Large intestine (tissue), 3 donors: ENCODE measurements around the gene CATSPERD. TPM values are rescaled to one million over a fixed set of nuclear protein-coding genes. Genes with fewer than 3 reads are reported as not detected.
"Not testable (repeated sequence)": the region's sequence is repeated elsewhere in the genome, so short reads cannot be mapped to it uniquely, and the experiment has no call there.

ENCODE experiments used
- DNase-seq, 2 donors: peaks; one replicate each; pipeline versions ENCODE4 v3.0.0 to v3.0.0-alpha.2; 2013
- H3K27ac ChIP-seq: one replicate; pipeline ENCODE4 v1.5.1; 2013; ENCODE audit warnings: low read length
- H3K27me3 ChIP-seq: 2 replicates; pipeline ENCODE4 v1.6.1; 2013; ENCODE audit warnings: low read length; ENCODE audit not compliant: control insufficient read depth, insufficient read depth
- H3K36me3 ChIP-seq: 2 replicates; pipeline ENCODE4 v1.6.1; 2013; ENCODE audit warnings: low read length; ENCODE audit not compliant: control insufficient read depth, insufficient read depth
- H3K4me1 ChIP-seq: one replicate; pipeline ENCODE4 v1.6.1; 2013; ENCODE audit warnings: low read length; ENCODE audit not compliant: control insufficient read depth, insufficient read depth
- H3K4me3 ChIP-seq: one replicate; pipeline ENCODE4 v1.5.1; 2013; ENCODE audit warnings: low read length
- H3K9me3 ChIP-seq: one replicate; pipeline ENCODE4 v1.6.1; 2013; ENCODE audit warnings: mild to moderate bottlenecking, low read depth, low read length, moderate library complexity; ENCODE audit not compliant: control insufficient read depth
- WGBS: methylation state at CpG from one replicate; pipeline ENCODE4 v1.1.5; 2013; ENCODE audit warnings: low lambda C conversion rate; ENCODE audit not compliant: insufficient coverage; 5-methylcytosine and 5-hydroxymethylcytosine counted together
- polyA plus RNA-seq: library from polyadenylated mRNA; unstranded; fragments of 120-200 nt; gene quantifications from one replicate; pipeline ENCODE4 v1.2.1, GENCODE V29; 2013

CATSPERD gene
- polyA plus RNA-seq, 1 donor = not detected

GRCh38 chr19:5778402-5778801 is 58.0 kb downstream of the CATSPERD start:
- no peaks in the 10 kb centered on the region for H3K9me3 ChIP-seq
- H3K36me3 ChIP-seq = no peaks in the 10 kb centered on the region
- H3K27me3 ChIP-seq = no peaks in the 10 kb centered on the region
- no peak overlapping the region for H3K4me3 ChIP-seq
- H3K4me1 ChIP-seq = no peaks in the 10 kb centered on the region
- no CpG with 5 or more reads among the region's 17 CpGs for WGBS
- no peak for DNase-seq
- no peak overlapping the region for H3K27ac ChIP-seq

DNA sequence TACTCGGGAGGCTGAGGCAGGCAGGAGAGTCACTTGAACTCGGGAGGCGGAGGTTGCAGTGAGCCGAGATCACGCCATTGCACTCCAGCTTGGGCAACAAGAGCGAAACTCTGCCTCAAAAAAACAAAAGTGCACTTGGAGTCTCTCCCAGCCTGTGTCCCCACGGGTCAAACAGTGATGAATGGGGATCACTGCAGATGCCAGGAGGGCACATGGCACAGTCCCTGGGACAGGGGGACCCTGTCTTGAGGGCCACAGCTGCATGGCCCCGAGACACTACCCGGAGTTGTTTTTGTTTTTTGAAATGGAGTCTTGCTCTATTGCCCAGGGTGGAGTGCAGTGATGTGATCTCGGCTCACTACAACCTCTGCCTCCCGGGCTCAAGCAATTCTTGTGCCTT is 60.5 kb downstream of the CATSPERD start:
- no CpG with 5 or more reads among the region's 11 CpGs for WGBS
- H3K27me3 ChIP-seq, DNase-seq, H3K27ac ChIP-seq, H3K4me3 ChIP-seq, H3K4me1 ChIP-seq, H3K9me3 ChIP-seq: not testable (repeated sequence)
- H3K36me3 ChIP-seq = peaks cover 19% of the 10 kb centered on the region

GRCh38 chr19:5782322-5782721 is 61.9 kb downstream of the CATSPERD start:
- H3K4me3 ChIP-seq = no peak overlapping the region
- H3K9me3 ChIP-seq = peaks cover 10% of the 10 kb centered on the region
- H3K4me1 ChIP-seq = no peaks in the 10 kb centered on the region
- no CpG with 5 or more reads among the region's 9 CpGs for WGBS
- no peaks in the 10 kb centered on the region for H3K27me3 ChIP-seq
- peaks cover 32% of the 10 kb centered on the region for H3K36me3 ChIP-seq
- DNase-seq = no peak
- H3K27ac ChIP-seq = no peak overlapping the region

- Histone ChIP-seq H3K9me3 (peaks cover 10% of the 10 kb centered on the region), H3K27me3 (no peaks in the 10 kb centered on the region), H3K27ac (no peak overlapping the region), H3K4me3 (no peak overlapping the region), H3K36me3 (peaks cover 41% of the 10 kb centered on the region), H3K4me1 (no peaks in the 10 kb centered on the region)
- no CpG with 5 or more reads among the region's 48 CpGs for WGBS
- no peak for DNase-seq
Measured at GRCh38 chr19:5782945-5783919, 62.8 kb downstream of the CATSPERD start.

DNA sequence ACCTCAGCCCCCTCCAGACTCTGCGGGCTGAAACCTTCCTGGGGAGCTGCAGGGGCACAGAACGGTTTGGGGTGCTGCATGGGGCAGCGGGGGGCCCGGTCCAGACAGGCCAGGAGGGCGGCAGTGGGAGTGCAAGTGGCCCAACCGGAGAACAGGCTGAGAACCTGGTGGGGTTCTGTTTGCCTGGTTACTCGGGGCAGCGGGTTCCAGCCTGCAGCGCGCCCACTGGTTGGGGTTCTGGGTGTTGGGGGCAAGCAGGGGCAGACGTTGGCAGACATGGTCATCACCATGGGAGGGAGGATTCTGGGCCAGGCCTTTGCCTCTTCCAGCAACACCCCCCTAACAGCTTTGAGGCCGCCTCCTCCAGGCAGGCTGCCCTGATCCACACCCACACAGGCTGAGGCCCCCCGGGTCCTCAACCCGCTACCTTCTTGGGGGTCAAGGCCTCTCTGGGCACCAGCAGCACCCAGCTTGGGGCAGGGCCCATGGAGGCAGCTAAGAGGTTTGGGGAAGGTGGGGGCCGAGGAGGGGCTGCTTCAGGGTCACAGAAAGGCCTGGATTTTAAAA is 64.2 kb downstream of the CATSPERD start, which contains the start of gene PRR22:
Gene PRR22 (minus strand): TSS at position 166 of the 567 bp plus-strand sequence. CDS start 86 bp downstream, at position 80.
- Histone ChIP-seq H3K9me3 (peaks cover 10% of the 10 kb centered on the region), H3K4me1 (no peaks in the 10 kb centered on the region), H3K27me3 (no peaks in the 10 kb centered on the region), H3K36me3 (peaks cover 54% of the 10 kb centered on the region), H3K27ac (no peak within 1 kb of the TSS), H3K4me3 (no peak within 1 kb of the TSS)
- WGBS = no CpG with 5 or more reads among the region's 15 CpGs
- DNase-seq = no peak

DNA sequence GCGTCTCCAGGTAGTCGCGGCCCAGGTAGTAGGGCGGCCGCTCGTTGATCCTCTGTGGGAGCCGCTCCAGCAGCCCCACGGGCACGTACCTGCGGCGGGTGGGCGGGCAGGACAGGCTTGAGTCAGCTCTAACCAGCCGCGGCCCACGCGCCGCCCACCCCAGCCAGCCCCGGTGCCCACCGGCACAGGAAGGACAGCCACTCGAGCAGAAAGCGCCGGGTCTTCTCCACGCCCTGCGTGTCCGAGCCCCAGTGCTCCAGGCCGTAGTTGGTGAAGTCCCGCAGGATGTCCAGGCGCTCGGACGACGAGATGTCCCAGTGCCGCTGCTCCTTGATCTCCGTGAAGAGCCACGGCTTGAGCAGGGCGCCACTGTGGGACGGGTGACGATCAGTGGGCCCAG is 65.0 kb downstream of the CATSPERD start:
- Histone ChIP-seq H3K4me3 (no peak overlapping the region), H3K27me3 (no peaks in the 10 kb centered on the region), H3K27ac (no peak overlapping the region), H3K9me3 (peaks cover 10% of the 10 kb centered on the region), H3K4me1 (peaks cover 5% of the 10 kb centered on the region), H3K36me3 (peaks cover 59% of the 10 kb centered on the region)
- WGBS = no CpG with 5 or more reads among the region's 37 CpGs
- no peak for DNase-seq

GRCh38 chr19:5786593-5787408 is 66.4 kb downstream of the CATSPERD start:
- H3K27me3 ChIP-seq = no peaks in the 10 kb centered on the region
- no peak for DNase-seq
- H3K4me1 ChIP-seq = peaks cover 8% of the 10 kb centered on the region
- H3K36me3 ChIP-seq = peaks cover 59% of the 10 kb centered on the region
- no peak overlapping the region for H3K4me3 ChIP-seq
- H3K9me3 ChIP-seq = peaks cover 15% of the 10 kb centered on the region
- no CpG with 5 or more reads among the region's 44 CpGs for WGBS
- no peak overlapping the region for H3K27ac ChIP-seq

DNA sequence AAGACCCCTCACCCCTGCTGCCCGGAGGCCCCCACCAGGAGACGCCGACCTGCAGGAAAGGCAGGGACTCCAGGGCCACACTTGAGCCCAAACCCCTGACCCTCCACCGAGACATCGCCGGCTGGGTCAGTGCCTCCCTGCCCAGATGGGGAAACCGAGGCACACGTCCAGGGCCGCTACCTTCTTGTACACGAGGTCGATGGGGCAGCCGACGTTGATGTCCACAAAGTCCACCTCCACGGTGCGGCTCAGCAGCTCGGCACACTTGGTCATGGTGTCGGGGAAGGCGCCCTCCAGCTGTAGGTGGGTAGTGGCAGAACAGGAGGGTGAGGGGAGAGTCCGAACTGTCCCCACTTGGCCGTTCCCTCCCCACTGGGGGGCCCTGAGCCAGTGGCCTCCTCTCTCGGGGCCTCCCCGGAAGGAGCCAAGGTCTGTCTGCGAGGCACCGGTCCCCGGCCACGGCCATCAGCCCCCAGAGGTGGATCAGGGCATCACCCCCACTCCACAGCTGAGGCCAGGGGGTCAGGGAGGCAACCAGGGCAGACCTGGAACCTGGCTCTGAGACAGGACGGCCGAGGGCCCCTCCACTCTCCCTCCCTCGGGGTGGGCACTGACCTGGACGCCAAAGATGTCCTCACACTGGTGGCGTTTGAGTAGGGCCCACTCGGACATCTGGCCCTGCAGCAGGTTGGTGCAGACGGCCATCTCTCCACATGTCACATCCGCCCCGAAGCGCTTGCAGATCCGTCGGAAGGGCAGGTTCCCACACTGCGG is 67.2 kb downstream of the CATSPERD start:
- H3K4me3 ChIP-seq = no peak overlapping the region
- DNase-seq = no peak

GRCh38 chr19:5788422-5788821 is 68.0 kb downstream of the CATSPERD start:
- Histone ChIP-seq H3K36me3 (peaks cover 59% of the 10 kb centered on the region), H3K4me1 (peaks cover 8% of the 10 kb centered on the region), H3K9me3 (peaks cover 15% of the 10 kb centered on the region), H3K27ac (no peak overlapping the region), H3K4me3 (no peak overlapping the region), H3K27me3 (no peaks in the 10 kb centered on the region)
- DNase-seq = no peak
- 100% methylated on average over 2 of the region's 5 CpGs for WGBS

More for the DNA sequence above, 67.2 kb downstream of the CATSPERD start:
- Histone ChIP-seq H3K27me3 (no peaks in the 10 kb centered on the region), H3K9me3 (peaks cover 15% of the 10 kb centered on the region), H3K4me1 (peaks cover 8% of the 10 kb centered on the region), H3K27ac (no peak overlapping the region), H3K36me3 (peaks cover 59% of the 10 kb centered on the region)
- WGBS = no CpG with 5 or more reads among the region's 39 CpGs
